Smooth muscle cell (in vitro differentiated cells): ENCODE results near the gene COL15A1. TPM values are rescaled to one million over a fixed set of nuclear protein-coding genes. Genes with fewer than 3 reads are reported as not detected.

Source experiments
- DNase-seq: peaks from one replicate; lab custom pipeline; 2025; ENCODE audit not compliant: unreplicated experiment; lab: John Stamatoyannopoulos, UW
- H2AFZ ChIP-seq: fragments of 200-600 bp; sonication (generic); 2 replicates; pipeline ENCODE4 v1.6.0; 2016; ENCODE audit warnings: antibody characterized with exemption, low read depth, mild to moderate bottlenecking
- H3F3A ChIP-seq: fragments of 200-600 bp; sonication (generic); 2 replicates; pipeline ENCODE4 v1.6.0; 2017; ENCODE audit warnings: antibody characterized with exemption, low read depth
- H3K27ac ChIP-seq: fragments of 200-600 bp; sonication (generic); 2 replicates; pipeline ENCODE4 v1.5.1; 2016; ENCODE audit warnings: low read depth, mild to moderate bottlenecking
- H3K27me3 ChIP-seq: fragments of 200-600 bp; sonication (generic); 2 replicates; pipeline ENCODE4 v1.6.1; 2016; ENCODE audit warnings: low read depth, mild to moderate bottlenecking
- H3K36me3 ChIP-seq: fragments of 200-600 bp; sonication (generic); 2 replicates; pipeline ENCODE4 v1.5.1; 2016; ENCODE audit warnings: low read depth
- H3K4me1 ChIP-seq: fragments of 200-600 bp; sonication (generic); 2 replicates; pipeline ENCODE4 v1.5.1; 2016; ENCODE audit warnings: low read depth
- H3K4me2 ChIP-seq: fragments of 200-600 bp; sonication (generic); 2 replicates; pipeline ENCODE4 v1.6.0; 2016; ENCODE audit warnings: mild to moderate bottlenecking
- H3K4me3 ChIP-seq: fragments of 200-600 bp; sonication (generic); 2 replicates; pipeline ENCODE4 v1.5.1; 2016; ENCODE audit warnings: mild to moderate bottlenecking
- H3K79me2 ChIP-seq: fragments of 200-600 bp; sonication (generic); 2 replicates; pipeline ENCODE4 v1.6.0; 2016; ENCODE audit warnings: low read depth, mild to moderate bottlenecking
- H3K9ac ChIP-seq: fragments of 200-600 bp; sonication (generic); 2 replicates; pipeline ENCODE4 v1.6.0; 2016; ENCODE audit warnings: low read depth
- H3K9me3 ChIP-seq: fragments of 200-600 bp; sonication (generic); replicated peaks from 2 replicates; pipeline ENCODE4 v1.5.1; 2016; ENCODE audit warnings: low read depth
- H4K20me1 ChIP-seq: fragments of 200-600 bp; sonication (generic); 2 replicates; pipeline ENCODE4 v1.6.0; 2016; ENCODE audit warnings: low read depth
- CTCF ChIP-seq: fragments of 200-600 bp; sonication (generic); IDR thresholded peaks from 2 replicates; pipeline ENCODE4 v1.5.1; 2017; ENCODE audit warnings: borderline replicate concordance, mild to moderate bottlenecking, antibody characterized with exemption; ENCODE audit not compliant: insufficient read depth, poor library complexity, severe bottlenecking
- WGBS: methylation state at CpG from one replicate; pipeline ENCODE4 v1.1.7; 2016; ENCODE audit warnings: low lambda C conversion rate; 5-methylcytosine and 5-hydroxymethylcytosine counted together
- polyA plus RNA-seq: library from polyadenylated mRNA; unstranded; fragments of >200 nt; fragmentation: Nextera tagmentation; extraction: Ambion mirVana; gene quantifications from 2 replicates; pipeline ENCODE4 v1.2.1, GENCODE V29; 2016
- total RNA-seq: library from RNA; depleted of rRNA; stranded (reverse); fragments of >200 nt; gene quantifications from 2 replicates; pipeline ENCODE4 v1.2.3, GENCODE V29; 2014

Gene COL15A1
- total and polyA plus RNA-seq, 2 experiments from 2014 or later: 222 to 293 TPM

DNA sequence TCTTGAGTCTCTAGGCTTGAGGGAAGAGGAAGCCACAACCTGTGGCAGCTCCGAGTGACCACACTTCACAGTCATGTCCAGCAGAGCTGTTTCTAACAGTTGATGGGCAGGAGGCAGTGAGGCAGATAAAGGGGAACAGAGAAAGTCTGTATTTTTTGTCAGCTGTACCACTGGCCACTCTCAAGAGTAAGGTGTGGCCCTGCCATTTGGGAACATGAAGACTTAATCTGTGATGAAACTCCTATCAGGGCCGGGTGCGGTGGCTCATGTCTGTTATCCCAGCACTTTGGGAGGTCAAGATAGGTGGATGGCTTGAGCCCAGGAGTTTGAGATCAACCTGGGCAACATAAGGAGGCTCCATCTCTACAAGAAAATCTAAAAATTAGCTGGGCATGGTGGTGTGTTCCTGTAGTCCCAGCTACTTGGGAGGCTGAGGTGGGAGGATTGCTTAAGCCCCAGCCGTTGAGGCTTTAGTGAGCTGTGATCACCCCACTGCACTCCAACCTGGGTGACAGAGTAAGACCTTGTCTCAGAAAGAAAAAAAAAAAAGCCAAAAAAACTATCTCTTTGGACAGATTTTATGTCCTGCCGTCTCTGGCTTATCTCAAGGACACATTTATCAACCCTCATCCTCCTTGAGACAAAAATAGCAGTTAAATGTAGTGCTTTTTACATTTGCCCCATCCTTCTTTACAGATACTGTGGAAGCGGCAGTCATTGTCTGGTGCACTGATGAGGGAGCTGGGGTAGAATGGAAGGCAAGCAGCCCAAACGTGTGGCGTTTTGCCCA, 11.9 kb upstream of the COL15A1 start:
- Histone ChIP-seq H3K4me1 (peaks cover 29% of the 10 kb centered on the region), H3K27me3 (no peaks in the 10 kb centered on the region), H3K9ac (no peak overlapping the region), H4K20me1 (no peaks in the 10 kb centered on the region), H3K79me2 (no peaks in the 10 kb centered on the region), H2AFZ (no peak overlapping the region), H3K9me3 (no peaks in the 10 kb centered on the region), H3K27ac (peak overlapping the region; percentile 94), H3K4me2 (no peak overlapping the region), H3K36me3 (no peaks in the 10 kb centered on the region), H3K4me3 (no peak overlapping the region), H3F3A (peaks cover 21% of the 10 kb centered on the region)
- WGBS: 61% methylated on average over 8 of the region's 8 CpGs
- no peak for TF ChIP-seq CTCF
- DNase-seq: no peak

GRCh38 chr9:98933185-98933584, 10.5 kb upstream of the COL15A1 start:
- Histone ChIP-seq H4K20me1 (no peaks in the 10 kb centered on the region), H3K79me2 (no peaks in the 10 kb centered on the region), H3K27ac (no peak overlapping the region), H3K9me3 (no peaks in the 10 kb centered on the region), H3K27me3 (no peaks in the 10 kb centered on the region), H2AFZ (no peak overlapping the region), H3K4me1 (peaks cover 25% of the 10 kb centered on the region), H3K9ac (no peak overlapping the region), H3K36me3 (no peaks in the 10 kb centered on the region), H3F3A (peaks cover 21% of the 10 kb centered on the region), H3K4me2 (no peak overlapping the region), H3K4me3 (no peak overlapping the region)
- TF ChIP-seq CTCF: no peak
- DNase-seq: no peak
- WGBS: 97% methylated on average over 5 of the region's 5 CpGs

- TF ChIP-seq CTCF: no peak
- Histone ChIP-seq H3K36me3 (no peaks in the 10 kb centered on the region), H2AFZ (no peak overlapping the region), H4K20me1 (no peaks in the 10 kb centered on the region), H3K4me2 (no peak overlapping the region), H3K4me3 (no peak overlapping the region), H3K9ac (no peak overlapping the region), H3F3A (peaks cover 21% of the 10 kb centered on the region), H3K27me3 (no peaks in the 10 kb centered on the region), H3K79me2 (no peaks in the 10 kb centered on the region), H3K4me1 (peaks cover 18% of the 10 kb centered on the region), H3K27ac (no peak overlapping the region), H3K9me3 (no peaks in the 10 kb centered on the region)
- no peak for DNase-seq
- WGBS: 87% methylated on average over 2 of the region's 2 CpGs
These were observed 9.8 kb upstream of the COL15A1 start for GRCh38 chr9:98933890-98934289.

GRCh38 chr9:98935071-98935505, 8.6 kb upstream of the COL15A1 start:
- no peak for TF ChIP-seq CTCF
- Histone ChIP-seq H3K4me2 (peak overlapping the region; percentile 72), H3K9ac (no peak overlapping the region), H3K27ac (peak overlapping the region; percentile 36), H3F3A (peaks cover 15% of the 10 kb centered on the region), H3K9me3 (no peaks in the 10 kb centered on the region), H3K36me3 (no peaks in the 10 kb centered on the region), H3K79me2 (no peaks in the 10 kb centered on the region), H4K20me1 (no peaks in the 10 kb centered on the region), H2AFZ (peak overlapping the region; percentile 53), H3K4me3 (no peak overlapping the region), H3K4me1 (peaks cover 8% of the 10 kb centered on the region), H3K27me3 (no peaks in the 10 kb centered on the region)
- 23% methylated on average over 3 of the region's 3 CpGs for WGBS
- no peak for DNase-seq
